ENCODE data around the gene NAT16.

DNA sequence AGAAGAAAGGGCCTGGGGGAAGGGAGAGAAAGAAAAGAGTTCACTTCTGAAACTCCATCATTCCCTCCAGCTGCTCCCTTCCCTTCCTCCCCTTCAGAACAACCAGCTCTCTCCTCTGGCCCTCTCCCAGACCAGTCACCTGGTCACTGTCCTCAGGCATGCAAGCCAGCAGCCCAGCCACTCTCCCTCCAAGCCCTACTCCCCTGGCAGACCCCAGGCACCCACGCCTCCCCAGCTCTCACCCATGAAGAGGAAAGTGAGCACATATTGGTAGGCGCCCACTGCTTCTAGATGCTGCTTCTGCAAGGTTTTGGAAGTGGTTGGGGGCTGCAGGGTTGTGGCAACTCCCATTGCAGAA lies 20.4 kb upstream of the NAT16 start:
- TF ChIP-seq, protein P1, sequence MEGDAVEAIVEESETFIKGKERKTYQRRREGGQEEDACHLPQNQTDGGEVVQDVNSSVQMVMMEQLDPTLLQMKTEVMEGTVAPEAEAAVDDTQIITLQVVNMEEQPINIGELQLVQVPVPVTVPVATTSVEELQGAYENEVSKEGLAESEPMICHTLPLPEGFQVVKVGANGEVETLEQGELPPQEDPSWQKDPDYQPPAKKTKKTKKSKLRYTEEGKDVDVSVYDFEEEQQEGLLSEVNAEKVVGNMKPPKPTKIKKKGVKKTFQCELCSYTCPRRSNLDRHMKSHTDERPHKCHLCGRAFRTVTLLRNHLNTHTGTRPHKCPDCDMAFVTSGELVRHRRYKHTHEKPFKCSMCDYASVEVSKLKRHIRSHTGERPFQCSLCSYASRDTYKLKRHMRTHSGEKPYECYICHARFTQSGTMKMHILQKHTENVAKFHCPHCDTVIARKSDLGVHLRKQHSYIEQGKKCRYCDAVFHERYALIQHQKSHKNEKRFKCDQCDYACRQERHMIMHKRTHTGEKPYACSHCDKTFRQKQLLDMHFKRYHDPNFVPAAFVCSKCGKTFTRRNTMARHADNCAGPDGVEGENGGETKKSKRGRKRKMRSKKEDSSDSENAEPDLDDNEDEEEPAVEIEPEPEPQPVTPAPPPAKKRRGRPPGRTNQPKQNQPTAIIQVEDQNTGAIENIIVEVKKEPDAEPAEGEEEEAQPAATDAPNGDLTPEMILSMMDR (IDR thresholded peaks at IDR 0.05; ENCODE audit: insufficient read depth, low read length): no peak
- TF ChIP-seq POLR2AphosphoS5 (IDR thresholded peaks at IDR 0.05; ENCODE audit: low read depth): no peak
- TF ChIP-seq, protein P2, sequence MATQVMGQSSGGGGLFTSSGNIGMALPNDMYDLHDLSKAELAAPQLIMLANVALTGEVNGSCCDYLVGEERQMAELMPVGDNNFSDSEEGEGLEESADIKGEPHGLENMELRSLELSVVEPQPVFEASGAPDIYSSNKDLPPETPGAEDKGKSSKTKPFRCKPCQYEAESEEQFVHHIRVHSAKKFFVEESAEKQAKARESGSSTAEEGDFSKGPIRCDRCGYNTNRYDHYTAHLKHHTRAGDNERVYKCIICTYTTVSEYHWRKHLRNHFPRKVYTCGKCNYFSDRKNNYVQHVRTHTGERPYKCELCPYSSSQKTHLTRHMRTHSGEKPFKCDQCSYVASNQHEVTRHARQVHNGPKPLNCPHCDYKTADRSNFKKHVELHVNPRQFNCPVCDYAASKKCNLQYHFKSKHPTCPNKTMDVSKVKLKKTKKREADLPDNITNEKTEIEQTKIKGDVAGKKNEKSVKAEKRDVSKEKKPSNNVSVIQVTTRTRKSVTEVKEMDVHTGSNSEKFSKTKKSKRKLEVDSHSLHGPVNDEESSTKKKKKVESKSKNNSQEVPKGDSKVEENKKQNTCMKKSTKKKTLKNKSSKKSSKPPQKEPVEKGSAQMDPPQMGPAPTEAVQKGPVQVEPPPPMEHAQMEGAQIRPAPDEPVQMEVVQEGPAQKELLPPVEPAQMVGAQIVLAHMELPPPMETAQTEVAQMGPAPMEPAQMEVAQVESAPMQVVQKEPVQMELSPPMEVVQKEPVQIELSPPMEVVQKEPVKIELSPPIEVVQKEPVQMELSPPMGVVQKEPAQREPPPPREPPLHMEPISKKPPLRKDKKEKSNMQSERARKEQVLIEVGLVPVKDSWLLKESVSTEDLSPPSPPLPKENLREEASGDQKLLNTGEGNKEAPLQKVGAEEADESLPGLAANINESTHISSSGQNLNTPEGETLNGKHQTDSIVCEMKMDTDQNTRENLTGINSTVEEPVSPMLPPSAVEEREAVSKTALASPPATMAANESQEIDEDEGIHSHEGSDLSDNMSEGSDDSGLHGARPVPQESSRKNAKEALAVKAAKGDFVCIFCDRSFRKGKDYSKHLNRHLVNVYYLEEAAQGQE (IDR thresholded peaks at IDR 0.05; ENCODE audit: insufficient replicate concordance, low read depth): no peak
- TF ChIP-seq GABPA (IDR thresholded peaks at IDR 0.05; ENCODE audit: low read depth): no peak
